ENCODE results near the gene LYPLAL1.

Gene LYPLAL1

DNA sequence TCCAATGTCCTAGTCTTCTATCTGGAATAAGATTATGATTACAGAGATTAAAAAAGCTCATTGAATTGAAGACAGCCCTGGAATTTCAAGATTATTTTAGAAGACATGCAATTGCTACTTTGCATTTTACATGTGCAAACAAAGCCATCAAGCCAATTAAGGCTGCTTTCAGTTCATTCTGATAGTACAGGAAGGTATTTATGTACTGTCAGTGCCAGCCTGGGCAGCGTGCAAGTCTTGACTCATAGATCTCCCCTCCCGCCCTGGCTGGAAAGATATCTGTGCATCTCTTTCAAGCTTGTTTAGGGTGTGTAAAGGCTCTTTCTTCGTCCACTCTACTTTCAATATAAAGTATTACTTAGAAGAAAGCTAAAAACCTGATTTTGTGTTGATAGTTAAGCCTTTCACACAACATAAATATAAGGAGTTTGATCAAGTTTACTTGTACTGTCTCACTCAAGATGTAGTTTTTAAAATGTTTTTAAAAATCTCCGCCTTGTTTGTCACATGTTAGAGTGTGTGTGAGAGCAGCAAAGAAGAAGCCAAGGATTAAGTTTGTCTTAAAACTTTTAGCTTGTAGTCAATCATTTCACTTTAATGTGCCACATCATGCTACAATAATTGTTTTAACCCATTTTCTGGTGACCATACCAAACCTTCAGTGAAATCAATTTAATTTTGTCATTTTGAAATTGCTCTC lies 13.6 kb upstream of the LYPLAL1 start:
- no peak for DNase-seq (ENCODE audit: low read depth, low spot score)
- H3K4me3 ChIP-seq (ENCODE audit: low read length), result no peak overlapping the region

DNA sequence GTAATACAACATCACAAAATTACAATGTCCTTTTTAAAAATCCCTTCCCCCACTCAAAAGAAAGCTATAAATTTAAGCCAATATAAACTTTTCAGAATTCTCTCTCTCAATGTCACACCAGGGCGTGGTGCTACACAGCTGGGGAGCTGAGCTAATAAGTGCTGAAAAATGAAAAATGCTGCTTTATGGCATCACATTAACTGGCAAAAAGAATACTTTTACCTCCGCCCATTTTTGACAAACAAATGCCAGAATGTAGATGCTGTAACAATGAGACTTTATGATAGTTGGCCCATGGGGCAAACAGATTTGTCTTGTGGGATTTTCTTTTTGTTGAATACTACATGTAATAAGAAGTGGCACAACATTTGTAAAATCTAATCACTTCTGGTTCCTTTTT lies 12.7 kb upstream of the LYPLAL1 start:
- H3K4me3 ChIP-seq (ENCODE audit: low read length), result no peak overlapping the region
- no peak for DNase-seq (ENCODE audit: low read depth, low spot score)

DNA sequence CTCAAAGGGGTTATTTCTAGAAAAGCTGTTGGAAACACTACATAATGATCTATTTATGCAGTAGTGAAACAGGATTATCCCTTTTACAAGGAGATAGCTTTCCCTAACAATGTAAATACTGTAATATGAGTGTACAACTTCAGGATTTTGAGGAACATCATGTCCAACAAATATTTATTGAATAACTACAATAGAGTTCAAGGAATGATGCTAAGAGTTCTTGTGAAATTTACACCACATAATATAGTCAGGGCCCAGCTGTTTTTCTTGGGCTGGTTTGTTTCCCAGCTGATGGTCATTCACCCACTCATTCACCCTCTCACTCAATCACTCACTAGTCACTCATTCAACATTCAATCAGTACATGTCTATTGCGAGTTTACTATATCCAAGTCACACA lies 12.3 kb upstream of the LYPLAL1 start:
- DNase-seq (ENCODE audit: low read depth, low spot score), result no peak

DNA sequence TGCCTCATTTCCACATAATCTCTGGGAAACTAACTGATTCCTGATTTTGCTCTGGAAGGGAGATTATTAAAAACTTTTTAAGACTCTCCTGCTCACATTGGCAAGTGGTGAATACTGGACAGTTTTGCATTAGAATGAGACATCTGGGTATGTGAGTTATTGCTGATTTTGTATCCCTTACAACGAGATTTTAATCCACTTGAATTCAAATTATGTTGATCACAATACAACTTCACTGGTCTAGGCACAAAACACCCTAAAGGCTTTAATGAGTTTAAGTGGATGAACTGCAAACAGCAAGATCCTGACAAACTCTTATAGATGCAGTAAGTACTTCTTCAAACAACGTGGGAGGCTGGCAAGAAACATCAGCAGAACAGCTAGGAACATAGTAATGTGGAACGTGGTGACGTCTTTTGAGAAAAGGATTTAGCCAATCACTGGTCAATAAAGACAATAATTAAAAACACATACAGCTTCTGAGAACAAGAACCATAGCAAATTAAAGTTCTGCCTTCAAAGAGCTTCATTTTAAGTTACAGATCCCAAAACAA lies 10.2 kb upstream of the LYPLAL1 start:
- no peak overlapping the region for H3K4me3 ChIP-seq (ENCODE audit: low read length)
- DNase-seq (ENCODE audit: low read depth, low spot score), result no peak

More for the DNA sequence above, 12.3 kb upstream of the LYPLAL1 start:
- no peak overlapping the region for H3K4me3 ChIP-seq (ENCODE audit: low read length)

DNA sequence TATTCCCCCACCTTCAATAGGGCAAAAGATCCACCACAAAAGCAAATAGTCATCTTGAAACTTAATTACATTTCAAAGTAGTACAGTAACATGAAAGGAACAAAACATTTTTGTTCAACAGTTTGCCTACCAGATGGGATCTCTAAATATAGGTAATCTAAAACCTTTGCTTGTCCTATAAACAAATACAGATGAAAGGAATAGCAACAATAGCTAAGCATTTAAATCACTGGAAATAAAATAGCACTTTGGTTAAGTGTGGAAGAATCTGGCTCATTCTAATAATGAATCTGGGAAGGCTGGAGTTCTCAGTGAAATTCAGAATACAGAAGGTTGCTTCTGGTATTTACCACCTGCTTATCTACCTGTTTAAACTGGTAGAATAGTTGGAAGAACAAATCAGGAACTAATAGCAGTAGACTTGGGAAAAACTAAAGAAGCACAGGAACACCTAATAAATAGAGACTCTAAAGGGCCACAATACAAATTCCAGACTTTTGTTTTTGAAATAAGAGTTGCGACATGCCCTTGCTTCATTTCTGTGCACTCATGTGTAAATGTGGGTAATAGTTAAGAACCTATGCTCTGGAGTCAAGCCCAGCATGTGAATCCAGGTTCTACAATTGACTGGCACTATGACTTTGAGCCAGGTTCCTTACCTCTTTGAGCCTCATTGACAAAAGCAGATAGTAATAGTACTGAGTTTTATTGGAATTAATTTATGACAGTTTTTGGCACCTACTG lies 2.3 kb upstream of the LYPLAL1 start:
- no peak for DNase-seq (ENCODE audit: low read depth, low spot score)
- H3K4me3 ChIP-seq (ENCODE audit: low read length), result no peak overlapping the region

DNA sequence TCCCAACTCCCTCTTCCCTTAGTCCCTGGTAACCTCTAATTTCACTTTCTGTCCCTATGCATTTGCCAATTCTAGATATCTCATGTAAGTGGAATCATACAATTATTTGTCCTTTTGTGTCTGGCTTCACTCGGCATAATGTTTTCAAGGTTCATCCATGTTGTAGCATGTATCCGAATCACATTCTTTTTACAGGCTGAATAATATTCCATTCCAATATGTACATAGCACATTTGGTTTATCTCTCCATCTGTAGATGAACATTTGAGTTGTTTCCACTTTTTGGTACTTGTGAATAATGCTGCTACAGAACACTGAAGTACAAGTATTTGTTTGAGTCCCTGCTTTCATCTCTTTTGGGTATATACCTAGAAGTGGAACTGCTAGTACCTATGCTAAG lies 857 bp upstream of the LYPLAL1 start:
- H3K4me3 ChIP-seq (ENCODE audit: low read length), result no peak overlapping the region
- no peak for DNase-seq (ENCODE audit: low read depth, low spot score)

DNA sequence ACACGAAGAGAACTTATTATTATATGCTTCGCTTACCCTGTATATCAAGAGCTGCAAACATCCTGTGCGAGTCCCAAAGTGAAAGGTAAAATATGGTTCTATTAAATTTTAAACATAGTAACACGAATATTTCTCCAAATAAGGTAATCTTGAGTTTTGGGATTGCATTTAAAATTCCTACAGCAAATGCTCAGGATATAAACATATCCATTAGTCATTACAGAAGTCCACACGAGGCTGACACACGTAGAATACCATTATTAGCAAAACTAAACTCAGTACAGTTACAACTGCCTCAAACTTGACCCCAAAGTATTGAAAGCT lies 282 bp upstream of the LYPLAL1 start:
- H3K4me3 ChIP-seq (ENCODE audit: low read length), result peak overlapping the region; percentile 83
- DNase-seq (ENCODE audit: low read depth, low spot score), result no peak

DNA sequence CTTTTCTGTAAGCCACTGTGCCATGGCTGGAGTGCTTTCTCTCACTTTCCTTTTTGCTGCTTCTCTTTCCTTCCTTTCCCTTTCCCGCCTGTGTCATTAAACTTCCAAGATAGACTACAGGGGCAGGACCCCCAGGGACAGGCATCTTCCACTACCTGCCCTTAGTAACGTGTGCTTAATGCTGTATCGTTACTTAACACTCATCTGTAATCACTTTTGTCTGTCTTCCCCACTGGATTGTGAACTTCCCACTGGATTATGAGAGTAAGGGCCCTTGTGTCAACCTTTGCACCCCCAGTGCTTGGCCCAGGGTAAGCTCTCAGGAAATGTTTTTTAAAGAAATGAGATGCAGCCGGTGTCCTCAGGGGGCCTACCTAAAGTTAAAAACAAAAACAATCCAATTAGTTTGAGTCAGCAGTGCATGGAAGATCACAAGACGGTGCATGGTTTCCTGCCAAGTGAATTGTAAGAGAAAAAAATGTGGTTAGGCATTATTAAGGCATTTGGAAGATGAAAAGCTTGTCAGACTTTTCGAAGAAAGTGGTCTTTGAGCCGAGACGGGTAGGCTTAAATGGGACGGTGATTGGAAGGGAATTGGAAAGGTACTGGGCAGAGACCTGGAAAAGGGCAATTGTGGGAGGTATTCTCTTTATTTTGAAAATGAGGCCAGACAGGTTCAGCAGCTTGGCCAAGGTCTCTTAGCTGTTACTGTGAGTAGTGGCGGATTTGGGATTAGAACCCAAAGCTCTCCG lies 958 bp downstream of the LYPLAL1 start:
- peak overlapping the region; percentile 83 for H3K4me3 ChIP-seq (ENCODE audit: low read length)
- peak; percentile 59 for DNase-seq (ENCODE audit: low read depth, low spot score)

DNA sequence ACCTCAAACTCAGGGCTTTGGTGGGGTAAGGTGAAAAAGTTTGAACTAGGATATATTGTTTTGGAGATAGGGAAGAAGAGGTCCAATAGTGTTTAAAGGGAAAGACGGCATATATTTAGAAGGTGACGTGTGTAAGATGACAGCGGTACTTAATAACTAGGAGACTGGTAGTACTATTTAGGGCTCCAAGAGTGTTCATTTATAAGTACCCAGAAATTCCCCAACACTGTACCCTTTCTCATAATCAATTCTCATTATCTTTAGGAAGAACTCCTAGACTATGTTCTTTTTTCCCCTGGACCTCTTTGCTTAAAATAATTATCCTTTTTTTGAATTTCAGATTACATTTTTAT lies 1.5 kb downstream of the LYPLAL1 start:
- no peak for DNase-seq (ENCODE audit: low read depth, low spot score)
- peak overlapping the region; percentile 83; the same call in 1 of the 2 replicates for H3K4me3 ChIP-seq (ENCODE audit: low read length)

DNA sequence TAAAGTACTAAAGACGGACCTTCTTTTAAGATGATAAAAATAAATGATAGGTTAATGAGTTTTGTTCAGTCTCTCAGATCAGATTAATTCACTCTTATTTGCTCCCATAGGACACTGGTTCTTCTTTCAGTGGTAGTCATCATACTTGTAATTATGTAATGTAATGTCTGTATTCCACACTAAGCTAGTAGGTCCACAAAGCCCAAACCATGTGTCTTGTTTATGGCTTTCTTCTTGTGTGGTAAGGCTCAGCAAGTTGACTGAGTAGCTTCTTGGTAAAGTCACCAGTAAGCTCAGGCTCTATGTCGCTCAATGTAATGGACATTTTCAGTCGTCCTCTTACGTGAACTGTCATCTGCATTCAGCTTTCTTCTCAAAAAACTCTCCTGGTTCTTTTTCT lies 2.5 kb downstream of the LYPLAL1 start:
- no peak overlapping the region for H3K4me3 ChIP-seq (ENCODE audit: low read length)
- DNase-seq (ENCODE audit: low read depth, low spot score), result no peak

DNA sequence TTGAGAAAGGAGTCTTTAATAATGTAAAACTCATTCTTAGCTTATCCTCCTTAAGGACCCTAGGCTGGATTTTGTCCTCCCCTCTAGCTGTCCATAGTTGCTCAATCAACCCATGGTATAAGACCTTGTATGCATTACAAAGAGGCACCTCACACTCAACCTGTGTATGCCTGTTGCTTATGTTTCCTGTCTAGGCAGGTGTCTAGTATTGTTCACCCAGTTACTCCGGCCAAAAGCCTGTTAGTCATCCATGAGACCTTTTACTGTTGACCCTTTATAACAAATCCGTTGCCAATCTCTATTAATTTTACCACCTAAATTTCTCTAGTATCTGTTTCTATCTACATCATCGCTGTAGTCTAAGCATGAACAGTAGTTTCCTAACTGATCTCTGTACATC lies 3.7 kb downstream of the LYPLAL1 start:
- H3K4me3 ChIP-seq (ENCODE audit: low read length), result no peak overlapping the region
- DNase-seq (ENCODE audit: low read depth, low spot score), result no peak

DNA sequence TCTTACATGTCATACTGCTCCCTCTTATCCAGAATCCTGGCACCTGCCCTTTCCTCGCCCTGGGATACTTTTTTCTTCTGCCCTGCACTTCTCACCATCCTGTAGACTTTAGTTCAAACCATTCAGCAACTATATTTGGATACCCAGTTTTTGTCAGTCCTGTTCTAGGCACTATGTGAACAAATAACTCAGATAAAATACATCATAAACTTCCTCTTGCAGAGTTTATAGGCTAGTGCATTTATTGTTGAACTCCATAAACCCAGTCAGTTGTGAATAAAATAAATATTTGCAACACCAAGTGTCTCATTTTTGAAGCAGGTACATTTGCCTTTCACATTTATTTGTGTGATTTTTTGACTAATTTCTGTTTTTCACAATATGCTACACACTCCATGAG lies 4.3 kb downstream of the LYPLAL1 start:
- no peak for DNase-seq (ENCODE audit: low read depth, low spot score)
- H3K4me3 ChIP-seq (ENCODE audit: low read length), result no peak overlapping the region

DNA sequence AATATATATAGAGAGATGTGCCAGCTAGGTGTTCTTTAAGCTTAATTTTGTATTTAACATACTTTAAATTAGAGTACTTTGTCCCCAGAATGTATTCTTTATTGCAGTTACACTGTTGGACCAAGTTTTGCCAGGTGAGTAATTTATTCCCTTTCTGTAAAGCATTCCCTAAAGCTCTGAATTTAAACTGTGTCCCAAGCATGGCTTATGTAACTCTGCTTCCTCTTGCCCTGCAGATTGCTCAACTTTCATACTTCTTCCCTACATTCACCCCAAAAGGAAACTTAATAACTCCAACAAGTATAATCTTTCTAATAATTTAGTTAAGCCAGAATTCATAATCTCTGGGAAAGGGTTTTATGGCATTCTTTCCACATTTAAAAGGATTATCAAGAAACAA lies 5.6 kb downstream of the LYPLAL1 start:
- no peak for DNase-seq (ENCODE audit: low read depth, low spot score)
- no peak overlapping the region for H3K4me3 ChIP-seq (ENCODE audit: low read length)

DNA sequence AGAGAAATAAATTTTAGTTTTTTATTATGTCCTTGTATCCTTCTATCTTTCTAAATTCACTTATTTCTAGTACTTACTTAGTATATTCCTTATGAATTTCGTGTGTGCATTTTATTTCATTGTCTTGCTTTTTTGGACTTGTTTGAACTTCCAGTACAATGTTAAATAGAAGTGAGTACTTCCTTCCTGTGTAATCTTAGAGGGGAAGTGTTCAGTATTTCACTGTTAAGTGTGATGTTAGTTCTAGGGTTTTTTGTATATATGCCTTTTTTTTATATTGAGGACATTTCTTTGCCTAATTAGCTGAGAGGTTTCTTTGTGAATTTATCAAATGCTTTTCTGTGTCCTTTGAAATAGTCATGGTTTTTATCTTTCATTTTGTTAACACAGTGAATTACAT lies 10.7 kb downstream of the LYPLAL1 start:
- no peak for DNase-seq (ENCODE audit: low read depth, low spot score)
- no peak overlapping the region for H3K4me3 ChIP-seq (ENCODE audit: low read length)

DNA sequence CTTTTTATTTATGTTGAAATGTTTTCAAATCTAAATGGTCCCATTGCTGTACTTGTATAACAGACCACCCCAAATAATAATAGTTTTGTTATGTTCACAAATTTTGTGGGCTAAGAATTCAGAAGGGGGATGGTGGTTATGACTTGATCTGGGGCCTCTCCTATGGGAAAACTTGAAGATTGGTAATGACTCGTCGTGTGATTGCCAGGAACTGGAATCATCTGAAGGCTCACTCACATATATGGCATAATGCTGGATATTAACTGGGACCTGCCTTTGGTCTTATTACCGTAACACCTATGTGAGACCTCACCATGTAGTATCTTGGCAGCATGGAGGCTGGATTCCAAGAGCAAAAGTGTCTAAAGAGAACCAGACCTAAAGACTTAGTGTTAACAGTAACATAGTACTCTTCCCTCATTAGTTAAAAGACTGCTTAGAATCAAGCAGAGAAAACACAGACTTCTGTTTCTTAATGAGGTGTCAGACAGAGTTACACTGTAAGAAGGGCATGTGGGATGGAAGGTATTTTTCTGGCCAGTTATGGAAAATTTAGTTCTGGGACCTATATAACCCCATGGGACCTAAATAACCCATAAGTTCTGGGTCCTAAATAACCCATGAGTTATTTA lies 11.9 kb downstream of the LYPLAL1 start:
- no peak overlapping the region for H3K4me3 ChIP-seq (ENCODE audit: low read length)
- no peak for DNase-seq (ENCODE audit: low read depth, low spot score)

DNA sequence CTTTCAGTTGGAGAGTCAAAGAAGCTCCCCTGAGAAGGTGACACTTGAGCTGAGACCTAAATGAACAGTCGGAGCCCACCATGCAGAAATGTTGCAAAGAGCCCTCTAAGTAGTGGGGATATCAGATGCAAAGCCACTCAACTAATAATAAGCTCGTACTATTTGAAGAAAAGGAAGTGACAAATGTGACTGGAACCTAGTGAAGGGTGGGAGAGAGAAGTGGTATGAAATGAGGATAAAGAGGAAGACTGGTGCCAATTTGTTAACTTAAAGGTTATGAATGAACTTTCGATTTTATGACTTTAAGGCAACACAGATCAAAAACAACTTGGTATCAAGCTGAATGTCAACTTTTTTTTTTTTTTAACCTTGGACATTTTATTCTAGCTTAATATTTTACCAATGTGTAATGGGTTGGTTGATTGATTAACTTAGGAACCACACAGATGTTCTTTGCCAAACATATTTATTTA lies 14.7 kb downstream of the LYPLAL1 start:
- no peak for DNase-seq (ENCODE audit: low read depth, low spot score)
- H3K4me3 ChIP-seq (ENCODE audit: low read length), result no peak overlapping the region

DNA sequence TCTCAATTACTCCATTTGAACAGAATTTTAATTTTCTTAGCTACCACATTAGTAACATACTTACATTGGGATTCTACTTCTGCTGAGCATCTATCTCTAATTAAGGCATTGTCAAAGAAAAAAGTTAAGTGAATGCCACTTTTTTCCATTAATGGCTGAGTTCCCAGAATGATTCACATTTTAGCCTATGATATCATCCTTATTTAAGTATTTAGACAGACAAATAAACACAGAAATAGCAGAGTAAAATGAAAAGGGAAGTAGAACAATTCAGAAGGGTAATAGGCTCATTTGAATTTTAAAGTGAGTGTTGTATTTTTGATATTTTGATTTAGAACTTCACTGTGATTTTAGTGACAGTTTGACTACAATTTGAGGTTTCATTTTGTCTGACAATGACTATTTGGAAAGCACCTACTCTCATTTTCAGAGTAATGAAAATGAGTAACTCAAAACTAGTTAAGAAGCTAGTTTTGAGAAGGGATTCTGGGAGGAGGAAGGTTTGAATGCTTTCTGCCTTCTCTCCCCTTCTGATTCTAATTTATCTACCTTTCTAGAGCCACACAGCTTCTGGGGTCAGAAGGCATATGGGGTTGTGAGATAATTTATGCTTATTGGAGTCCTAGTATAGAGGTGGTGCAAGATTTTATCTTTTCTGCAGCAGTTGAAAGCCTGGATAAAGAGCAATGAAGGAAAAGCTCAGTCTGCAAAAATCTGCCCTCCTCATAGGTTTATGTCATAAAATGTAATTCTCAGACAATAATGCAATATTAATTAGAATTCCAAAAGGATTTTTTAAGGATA lies 15.5 kb downstream of the LYPLAL1 start:
- H3K4me3 ChIP-seq (ENCODE audit: low read length), result no peak overlapping the region
- no peak for DNase-seq (ENCODE audit: low read depth, low spot score)

DNA sequence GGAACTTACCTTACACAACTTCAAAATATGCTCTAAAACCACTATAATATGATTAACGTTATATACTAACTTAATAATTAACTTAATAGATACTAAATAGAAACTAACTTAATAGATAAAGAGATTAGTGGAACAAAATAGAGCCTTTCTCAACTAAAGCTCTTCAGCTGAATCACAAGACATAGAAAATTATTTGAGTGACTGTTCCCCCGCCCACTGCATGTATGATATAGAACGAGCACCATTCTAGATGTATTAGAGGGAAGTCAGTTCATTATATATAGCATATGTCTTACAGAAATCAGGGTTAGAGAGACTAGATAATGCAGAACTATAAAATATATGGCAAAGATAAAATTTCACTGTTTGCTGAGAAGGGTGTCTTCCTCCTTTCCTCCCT lies 16.3 kb downstream of the LYPLAL1 start:
- no peak for DNase-seq (ENCODE audit: low read depth, low spot score)
- H3K4me3 ChIP-seq (ENCODE audit: low read length), result no peak overlapping the region

DNA sequence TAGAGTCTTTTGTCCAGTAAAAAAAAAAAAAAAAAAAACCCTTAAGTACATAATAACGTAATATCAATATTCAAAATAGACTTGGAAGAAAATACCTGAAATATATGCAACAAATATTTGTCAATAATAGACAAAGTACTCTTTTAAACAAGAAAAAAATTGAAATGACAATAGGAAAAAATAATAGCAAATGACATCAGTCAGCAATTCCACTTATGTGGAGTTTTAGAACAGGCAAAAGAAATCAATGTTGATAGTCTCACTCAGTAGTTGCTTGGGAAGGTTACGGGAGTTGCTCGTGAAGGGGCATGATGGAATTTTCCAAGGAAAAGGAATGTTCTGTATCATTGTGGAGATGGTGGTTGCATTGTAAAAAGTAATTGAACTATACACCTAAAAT lies 16.9 kb downstream of the LYPLAL1 start:
- H3K4me3 ChIP-seq (ENCODE audit: low read length), result no peak overlapping the region
- no peak for DNase-seq (ENCODE audit: low read depth, low spot score)
